PFSK-1 (cell line): Measurements from ENCODE around the gene LBHD2.

Experiments used
- FOXP2 ChIP-seq: optimal IDR thresholded peaks from 2 replicates; pipeline ENCODE3; 2011; ENCODE audit warnings: borderline replicate concordance, control low read depth, inconsistent platforms; ENCODE audit not compliant: insufficient read depth; ENCODE audit errors: extremely low read length, extremely low read depth
- POLR2AphosphoS5 ChIP-seq: IDR thresholded peaks from 2 replicates; pipeline ENCODE4 v1.6.1; 2012; ENCODE audit warnings: low read depth, mild to moderate bottlenecking, control low read depth, low read length, moderate library complexity
- SIN3A ChIP-seq: IDR thresholded peaks from 2 replicates; pipeline ENCODE4 v1.6.1; 2012; ENCODE audit warnings: mild to moderate bottlenecking, low read length, moderate library complexity, borderline replicate concordance; ENCODE audit not compliant: insufficient read depth
- TAF1 ChIP-seq: IDR thresholded peaks from 2 replicates; pipeline ENCODE4 v1.6.1; 2012; ENCODE audit warnings: low read length, control low read depth, borderline replicate concordance; ENCODE audit not compliant: insufficient read depth
- TF ChIP-seq, protein P1 (sequence below), 2 experiments: IDR thresholded peaks; 2 replicates each; pipeline versions ENCODE4 v1.6.1 to v1.8.0; 2011 to 2012; ENCODE audit warnings: low read depth in 2 of 2, low read length in 2 of 2, control low read depth in 1 of 2, inconsistent platforms in 1 of 2, mild to moderate bottlenecking in 1 of 2, moderate library complexity in 1 of 2; ENCODE audit not compliant: insufficient read depth in 1 of 2

GRCh38 chr14:103131580-103131979 lies 47.6 kb downstream of the LBHD2 start:
- TF ChIP-seq POLR2AphosphoS5 = no peak
- TF ChIP-seq SIN3A = no peak
- TF ChIP-seq, protein P1, sequence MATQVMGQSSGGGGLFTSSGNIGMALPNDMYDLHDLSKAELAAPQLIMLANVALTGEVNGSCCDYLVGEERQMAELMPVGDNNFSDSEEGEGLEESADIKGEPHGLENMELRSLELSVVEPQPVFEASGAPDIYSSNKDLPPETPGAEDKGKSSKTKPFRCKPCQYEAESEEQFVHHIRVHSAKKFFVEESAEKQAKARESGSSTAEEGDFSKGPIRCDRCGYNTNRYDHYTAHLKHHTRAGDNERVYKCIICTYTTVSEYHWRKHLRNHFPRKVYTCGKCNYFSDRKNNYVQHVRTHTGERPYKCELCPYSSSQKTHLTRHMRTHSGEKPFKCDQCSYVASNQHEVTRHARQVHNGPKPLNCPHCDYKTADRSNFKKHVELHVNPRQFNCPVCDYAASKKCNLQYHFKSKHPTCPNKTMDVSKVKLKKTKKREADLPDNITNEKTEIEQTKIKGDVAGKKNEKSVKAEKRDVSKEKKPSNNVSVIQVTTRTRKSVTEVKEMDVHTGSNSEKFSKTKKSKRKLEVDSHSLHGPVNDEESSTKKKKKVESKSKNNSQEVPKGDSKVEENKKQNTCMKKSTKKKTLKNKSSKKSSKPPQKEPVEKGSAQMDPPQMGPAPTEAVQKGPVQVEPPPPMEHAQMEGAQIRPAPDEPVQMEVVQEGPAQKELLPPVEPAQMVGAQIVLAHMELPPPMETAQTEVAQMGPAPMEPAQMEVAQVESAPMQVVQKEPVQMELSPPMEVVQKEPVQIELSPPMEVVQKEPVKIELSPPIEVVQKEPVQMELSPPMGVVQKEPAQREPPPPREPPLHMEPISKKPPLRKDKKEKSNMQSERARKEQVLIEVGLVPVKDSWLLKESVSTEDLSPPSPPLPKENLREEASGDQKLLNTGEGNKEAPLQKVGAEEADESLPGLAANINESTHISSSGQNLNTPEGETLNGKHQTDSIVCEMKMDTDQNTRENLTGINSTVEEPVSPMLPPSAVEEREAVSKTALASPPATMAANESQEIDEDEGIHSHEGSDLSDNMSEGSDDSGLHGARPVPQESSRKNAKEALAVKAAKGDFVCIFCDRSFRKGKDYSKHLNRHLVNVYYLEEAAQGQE (IDR thresholded peaks at IDR 0.05; ENCODE audit: insufficient read depth in 1 of 2, low read depth in 2 of 2, low read length in 2 of 2) = no peak
- TF ChIP-seq TAF1 = no peak
- no peak for TF ChIP-seq FOXP2
